Stimulated activated effector memory CD8-positive, alpha-beta T cell treated with anti-CD3 and anti-CD28 coated beads, Interleukin-12 subunit alpha, Interleukin-12 subunit beta, amount 100 ng/mL, for 72 hours (primary cell): ENCODE measurements around the gene SEC11A.

ENCODE experiments used
- ATAC-seq: fragments of 150-1000 bp; cut with Tn5 transposase; 2 replicates; pipeline ENCODE4 v1.10.0; 2021
- DNase-seq, 2 donors: peaks; one replicate each; pipeline ENCODE4 v3.0.0; 2021 to 2022; ENCODE audit warnings: low spot score in 2 of 2
- H3K27ac Mint-ChIP-seq: one replicate; pipeline ENCODE4 v1.8.0; 2022; ENCODE audit warnings: mild to moderate bottlenecking, mixed read lengths
- H3K36me3 Mint-ChIP-seq: one replicate; pipeline ENCODE4 v1.8.0; 2022; ENCODE audit warnings: mild to moderate bottlenecking, mixed read lengths
- H3K4me1 Mint-ChIP-seq: one replicate; pipeline ENCODE4 v1.8.0; 2022; ENCODE audit warnings: mixed read lengths
- H3K4me3 Mint-ChIP-seq: one replicate; pipeline ENCODE4 v1.8.0; 2022; ENCODE audit warnings: mild to moderate bottlenecking, mixed read lengths
- H3K9me3 Mint-ChIP-seq: one replicate; pipeline ENCODE4 v1.8.0; 2022; ENCODE audit warnings: mixed read lengths

SEC11A gene

DNA sequence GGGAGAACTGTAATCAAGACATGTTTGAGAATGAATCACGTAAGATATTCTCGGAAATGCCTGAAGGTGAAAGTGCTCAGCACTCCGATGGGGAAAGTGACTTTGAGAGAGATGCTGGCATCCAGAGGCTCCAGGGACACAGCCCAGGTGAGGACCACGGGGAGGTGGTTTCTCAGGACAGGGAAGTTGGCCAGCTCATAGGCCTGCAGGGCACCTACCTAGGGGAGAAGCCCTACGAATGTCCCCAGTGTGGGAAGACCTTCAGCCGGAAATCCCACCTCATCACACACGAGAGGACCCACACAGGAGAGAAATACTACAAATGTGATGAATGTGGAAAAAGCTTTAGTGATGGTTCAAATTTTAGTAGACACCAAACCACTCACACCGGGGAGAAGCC, 95.3 kb downstream of the SEC11A start:
- no peak overlapping the region for H3K4me3 Mint-ChIP-seq
- no peak for ATAC-seq
- no peak overlapping the region for H3K27ac Mint-ChIP-seq
- peaks cover 44% of the 10 kb centered on the region for H3K36me3 Mint-ChIP-seq
- no peak for DNase-seq
- H3K4me1 Mint-ChIP-seq: peaks cover 15% of the 10 kb centered on the region
- H3K9me3 Mint-ChIP-seq: peaks cover 3% of the 10 kb centered on the region
